B cell (primary cell): Measurements from ENCODE around the gene MAP4K4. TPM values are rescaled to one million over a fixed set of nuclear protein-coding genes. Genes with fewer than 3 reads are reported as not detected.

Experiments used
- ATAC-seq: fragments of 200-7000 bp; cut with Tn5 transposase; one replicate; pipeline ENCODE4 v1.10.0; 2021; ENCODE audit warnings: low read depth, mild to moderate bottlenecking, moderate number of reproducible peaks, moderate library complexity
- CTCF ChIA-PET: fragments of 350-600 bp; sonication (Branson Sonifier 250); formaldehyde crosslinking; loops from one replicate; lab custom pipeline; 2021; ENCODE audit warnings: antibody characterized with exemption, inconsistent platforms; lab: Charles Lee
- POLR2A ChIA-PET: fragments of 350-600 bp; sonication (Branson Sonifier 250); formaldehyde crosslinking; loops from one replicate; lab custom pipeline; 2021; ENCODE audit warnings: antibody characterized with exemption; lab: Charles Lee
- DNase-seq: peaks from one replicate; pipeline ENCODE4 v3.0.0; 2013
- H2AFZ ChIP-seq: 2 replicates; pipeline ENCODE4 v1.6.1; 2012; ENCODE audit warnings: mild to moderate bottlenecking, low read depth, low read length; ENCODE audit not compliant: insufficient read depth, poor library complexity, severe bottlenecking
- H3K27ac ChIP-seq, 2 donors: 1 replicate in 1 of 2; 2 replicates in 1 of 2; pipeline ENCODE4 v1.5.1; 2012 to 2013; ENCODE audit warnings: low read length in 2 of 2, mild to moderate bottlenecking in 2 of 2, moderate library complexity in 1 of 2
- H3K27me3 ChIP-seq, 4 experiments: fragments of 200-600 bp in 1 of 4; sonication (generic) in 1 of 4; replicated peaks in 1 of 4; 1 replicate in 2 of 4; 2 replicates in 2 of 4; pipeline versions ENCODE4 v1.6.1 to v1.7.0; 2013 to 2016; ENCODE audit warnings: low read length in 3 of 4, mild to moderate bottlenecking in 2 of 4, mixed read lengths in 1 of 4, moderate library complexity in 1 of 4; ENCODE audit not compliant: insufficient read depth in 4 of 4, control insufficient read depth in 3 of 4; ENCODE audit errors: control extremely low read depth in 1 of 4
- H3K36me3 ChIP-seq, 2 experiments: replicated peaks in 1 of 2; 1 replicate in 1 of 2; 2 replicates in 1 of 2; pipeline versions ENCODE4 v1.6.1 to v1.7.1; 2013; ENCODE audit warnings: low read length in 1 of 2; ENCODE audit not compliant: insufficient read depth in 2 of 2, control insufficient read depth in 1 of 2; ENCODE audit errors: control extremely low read depth in 1 of 2, extremely low read depth in 1 of 2
- H3K4me1 ChIP-seq, 2 donors: fragments of 200-600 bp in 1 of 2; sonication (generic) in 1 of 2; 1 replicate in 1 of 2; 2 replicates in 1 of 2; pipeline versions ENCODE4 v1.5.1 to v1.6.1; 2013 to 2017; ENCODE audit warnings: low read length in 2 of 2; ENCODE audit not compliant: control insufficient read depth in 2 of 2, insufficient read depth in 2 of 2
- H3K4me2 ChIP-seq: replicated peaks from 2 replicates; pipeline ENCODE3; 2012; ENCODE audit warnings: mild to moderate bottlenecking, low read depth, low read length; ENCODE audit not compliant: poor library complexity, severe bottlenecking
- H3K4me3 ChIP-seq, 5 experiments: fragments of 200-600 bp in 1 of 5; sonication (generic) in 1 of 5; 1 replicate in 3 of 5; 2 replicates in 2 of 5; pipeline versions ENCODE4 v1.5.1 to v1.7.0; 2011 to 2016; ENCODE audit warnings: low read length in 4 of 5, mild to moderate bottlenecking in 4 of 5, low read depth in 2 of 5, control low read depth in 1 of 5, moderate library complexity in 1 of 5; ENCODE audit not compliant: insufficient read depth in 1 of 5; ENCODE audit errors: control extremely low read depth in 1 of 5, extremely low read depth in 1 of 5
- H3K79me2 ChIP-seq: fragments of 200-600 bp; sonication (generic); one replicate; pipeline ENCODE4 v1.6.0; 2016; ENCODE audit warnings: low read length; ENCODE audit not compliant: control insufficient read depth, insufficient read depth
- H3K9ac ChIP-seq: fragments of 200-600 bp; sonication (generic); 2 replicates; pipeline ENCODE4 v1.6.1; 2017; ENCODE audit warnings: mild to moderate bottlenecking, low read length, moderate library complexity
- H3K9me3 ChIP-seq, 3 donors: one replicate each; pipeline versions ENCODE4 v1.6.1 to v1.7.1; 2013; ENCODE audit warnings: low read length in 2 of 3; ENCODE audit not compliant: control insufficient read depth in 2 of 3, insufficient read depth in 1 of 3; ENCODE audit errors: control extremely low read depth in 1 of 3
- H4K20me1 ChIP-seq: 2 replicates; pipeline ENCODE4 v1.6.0; 2012; ENCODE audit warnings: mild to moderate bottlenecking, low read length; ENCODE audit not compliant: insufficient read depth, control insufficient read depth, poor library complexity, severe bottlenecking
- H3K27ac Mint-ChIP-seq: one replicate; pipeline ENCODE4 v1.8.0; 2021; ENCODE audit warnings: mixed read lengths
- H3K27me3 Mint-ChIP-seq: one replicate; pipeline ENCODE4 v1.8.0; 2021; ENCODE audit warnings: mixed read lengths
- H3K4me1 Mint-ChIP-seq: one replicate; pipeline ENCODE4 v1.8.0; 2021; ENCODE audit warnings: mixed read lengths
- H3K4me3 Mint-ChIP-seq: one replicate; pipeline ENCODE4 v1.8.0; 2021; ENCODE audit warnings: mixed read lengths
- H3K9me3 Mint-ChIP-seq: one replicate; pipeline ENCODE4 v1.8.0; 2022; ENCODE audit warnings: mixed read lengths; ENCODE audit not compliant: insufficient read depth
- CTCF ChIP-seq: fragments of 200-600 bp; IDR thresholded peaks from one replicate; pipeline ENCODE4 v1.8.0; 2022; ENCODE audit warnings: antibody characterized with exemption, mild to moderate bottlenecking
- EZH2 ChIP-seq: IDR thresholded peaks from 2 replicates; pipeline ENCODE4 v1.6.1; 2012; ENCODE audit warnings: borderline replicate concordance, low read depth, mild to moderate bottlenecking, moderate library complexity, low read length; ENCODE audit not compliant: insufficient read depth, poor library complexity, severe bottlenecking
- WGBS: methylation state at CpG from one replicate; pipeline ENCODE4 v1.1.5; 2013; ENCODE audit warnings: missing lambda C conversion rate; ENCODE audit not compliant: insufficient coverage; 5-methylcytosine and 5-hydroxymethylcytosine counted together
- intact Hi-C: fragments of 100-400 bp; cut with micrococcal nuclease; formaldehyde crosslinking; loops from one replicate; pipeline ENCODE4 v1.10.0; 2022
- polyA plus RNA-seq: library from polyadenylated mRNA; depleted of rRNA; stranded (reverse); fragments of >200 nt; gene quantifications from 2 replicates; pipeline ENCODE4 v1.2.3, GENCODE V29; 2012
- total RNA-seq, 2 donors: library from RNA; stranded (reverse); fragments of 120-200 nt in 1 of 2; gene quantifications; 1 replicate in 1 of 2; 2 replicates in 1 of 2; pipeline versions ENCODE4 v1.2.3 to v1.2.4, GENCODE V29; 2013 to 2022

MAP4K4 gene
- total and polyA plus RNA-seq, 2 donors (not counting 1 experiment from before 2014, with no cell fraction given) = 54.8 to 280 TPM

GRCh38 chr2:101657787-101658186 lies 39.7 kb upstream of the MAP4K4 start:
- intact Hi-C loops = no loop called here
- Histone ChIP-seq H3K27ac (no peak overlapping the region), H3K4me3 (no peak overlapping the region), H4K20me1 (no peaks in the 10 kb centered on the region), H3K4me1 (no peaks in the 10 kb centered on the region), H3K27me3 (no peaks in the 10 kb centered on the region), H3K4me2 (no peak overlapping the region), H3K9me3 (no peaks in the 10 kb centered on the region), H3K9ac (no peak overlapping the region), H3K79me2 (no peaks in the 10 kb centered on the region), H3K36me3 (no peaks in the 10 kb centered on the region), H2AFZ (no peak overlapping the region)
- peaks cover 3% of the 10 kb centered on the region for H3K4me1 Mint-ChIP-seq
- ChIA-PET POLR2A (no interaction called here), CTCF (no interaction called here)
- H3K4me3 Mint-ChIP-seq = no peak overlapping the region
- no peaks in the 10 kb centered on the region for H3K27me3 Mint-ChIP-seq
- ATAC-seq (no peak), DNase-seq (no peak)
- no peaks in the 10 kb centered on the region for H3K9me3 Mint-ChIP-seq
- TF ChIP-seq CTCF (no peak), EZH2 (no peak)
- peak overlapping the region; percentile 26 for H3K27ac Mint-ChIP-seq
- WGBS = 14% methylated on average over 1 of the region's 6 CpGs

GRCh38 chr2:101658387-101658786 lies 39.1 kb upstream of the MAP4K4 start:
- TF ChIP-seq EZH2 (no peak), CTCF (no peak)
- Histone ChIP-seq H3K4me3 (no peak overlapping the region), H3K9ac (no peak overlapping the region), H3K4me1 (no peaks in the 10 kb centered on the region), H3K79me2 (no peaks in the 10 kb centered on the region), H2AFZ (no peak overlapping the region), H4K20me1 (no peaks in the 10 kb centered on the region), H3K36me3 (no peaks in the 10 kb centered on the region), H3K9me3 (no peaks in the 10 kb centered on the region), H3K4me2 (no peak overlapping the region), H3K27ac (no peak overlapping the region), H3K27me3 (no peaks in the 10 kb centered on the region)
- ChIA-PET POLR2A (no interaction called here), CTCF (no interaction called here)
- no peak for DNase-seq
- Mint-ChIP-seq H3K27ac (no peak overlapping the region), H3K27me3 (no peaks in the 10 kb centered on the region), H3K4me1 (peaks cover 2% of the 10 kb centered on the region), H3K4me3 (no peak overlapping the region), H3K9me3 (no peaks in the 10 kb centered on the region)
- ATAC-seq = no peak
- intact Hi-C loops = no loop called here
